GM21825 (cell line): ENCODE results near the gene ARHGAP42.
"Not testable (repeated sequence)": the region's sequence is repeated elsewhere in the genome, so short reads cannot be mapped to it uniquely, and the experiment has no call there.

Experiments
- ATAC-seq: cut with Tn5 transposase; IDR thresholded peaks from one replicate; pipeline ENCODE4 v1.9.1; 2021; ENCODE audit warnings: mild to moderate bottlenecking, moderate library complexity; ENCODE audit not compliant: unreplicated experiment

The ARHGAP42 gene

DNA sequence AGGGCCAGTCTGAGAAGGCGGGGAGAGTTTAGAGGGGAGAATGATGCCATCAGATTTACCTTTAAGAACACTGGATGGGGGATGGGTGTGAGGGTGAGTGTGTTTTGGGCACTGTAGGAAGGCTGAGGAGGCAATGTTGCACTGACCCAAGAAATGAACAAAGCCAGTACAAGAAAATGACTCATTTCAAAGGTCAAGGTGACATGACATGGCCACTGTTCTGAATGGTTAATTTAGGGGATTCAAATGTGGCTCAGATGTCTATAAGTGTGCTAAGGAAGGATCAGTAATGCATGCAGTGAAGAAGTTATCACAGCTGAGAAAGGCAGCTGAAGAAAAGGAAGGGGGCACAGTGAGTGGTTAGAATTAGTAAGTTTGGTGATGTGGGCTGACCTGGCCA, 312.7 kb downstream of the ARHGAP42 start:
- no peak for ATAC-seq

DNA sequence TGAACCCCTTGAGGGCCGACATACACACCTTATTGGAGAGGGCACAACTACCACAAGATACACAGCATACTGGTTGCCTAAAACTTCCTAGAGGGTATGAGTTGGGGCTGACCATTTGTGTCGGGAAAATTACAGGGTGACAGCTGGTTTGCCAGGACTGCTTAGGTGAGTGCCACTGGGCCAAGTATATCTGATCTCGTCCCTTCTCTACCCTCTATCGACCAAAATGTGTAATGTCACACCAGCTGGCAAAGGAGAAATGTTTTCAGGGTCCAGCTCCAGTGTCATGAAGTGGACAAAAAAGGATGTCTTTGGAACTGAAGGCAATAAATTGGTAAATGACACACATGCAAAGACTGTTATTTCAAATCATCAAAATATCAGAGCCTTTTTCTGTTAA, 316.4 kb downstream of the ARHGAP42 start:
- no peak for ATAC-seq

DNA sequence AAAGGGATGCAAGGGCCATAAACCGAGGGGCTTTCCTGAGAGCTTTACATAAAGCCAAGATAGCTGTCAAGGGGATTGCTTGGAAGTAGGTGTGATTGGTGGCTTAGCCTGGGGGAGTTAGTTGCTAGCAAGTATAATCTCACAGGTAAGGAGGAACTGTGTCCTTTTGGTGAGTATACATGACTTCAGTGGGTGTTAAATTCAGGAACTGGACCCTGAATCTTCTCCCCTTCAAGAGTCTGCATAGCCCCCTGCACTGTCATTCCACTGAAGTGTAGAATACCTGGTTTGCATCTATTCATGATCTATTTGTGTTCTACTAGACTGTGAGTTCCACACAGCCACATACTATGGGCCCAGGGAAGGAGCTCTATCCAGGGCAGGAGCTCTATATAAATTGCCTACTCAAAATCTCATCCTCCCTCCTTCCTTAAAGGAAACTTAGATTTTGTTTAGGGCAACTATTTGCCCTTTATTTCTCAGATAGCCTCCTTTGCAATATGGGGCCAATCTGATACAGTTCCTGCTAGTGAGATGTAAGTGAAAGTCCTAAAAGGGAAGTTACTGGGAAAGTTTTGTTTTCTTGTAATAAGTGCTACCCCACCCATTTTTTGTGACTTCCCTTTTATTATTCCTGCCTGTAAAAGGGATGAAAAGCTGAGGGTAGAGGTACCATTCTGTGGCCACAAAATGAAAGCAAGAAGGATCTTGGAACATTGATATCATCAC, 322.0 kb downstream of the ARHGAP42 start:
- no peak for ATAC-seq

DNA sequence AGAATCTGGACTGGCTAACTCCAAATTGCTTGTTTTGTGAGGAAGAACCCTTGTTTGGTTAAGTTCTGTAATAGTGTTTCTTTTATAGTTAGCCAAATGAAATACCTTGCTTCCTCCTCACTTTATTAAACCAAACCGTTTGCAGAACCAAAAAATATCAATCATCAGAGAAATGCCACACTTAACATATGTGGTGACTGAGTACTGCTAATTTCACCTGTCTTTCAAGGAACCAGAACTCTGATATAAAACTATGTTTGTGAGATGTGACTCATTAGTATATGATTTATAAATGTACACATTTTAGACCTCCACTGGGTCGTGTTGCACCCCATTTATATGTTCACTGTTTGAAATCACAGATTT, 322.6 kb downstream of the ARHGAP42 start:
- no peak for ATAC-seq

DNA sequence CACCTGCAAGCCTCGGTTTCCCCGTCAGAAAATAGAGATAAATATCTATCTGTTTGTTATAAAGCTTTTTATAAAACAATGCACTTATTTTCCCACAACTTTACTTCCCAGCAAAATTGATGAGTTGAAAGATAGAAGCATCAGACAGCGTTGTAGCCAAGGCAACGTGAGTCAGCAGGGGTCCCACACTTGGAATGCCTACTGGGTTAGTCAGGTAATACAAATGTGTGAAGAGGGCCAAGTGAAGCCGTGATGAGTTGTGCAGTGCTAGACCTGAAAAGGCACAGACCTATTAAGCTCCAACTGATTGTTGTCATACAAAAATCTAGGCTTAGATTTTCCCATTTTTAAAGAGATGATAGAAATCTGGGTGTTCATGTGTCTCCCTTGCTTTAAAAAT, 323.8 kb downstream of the ARHGAP42 start:
- no peak for ATAC-seq

DNA sequence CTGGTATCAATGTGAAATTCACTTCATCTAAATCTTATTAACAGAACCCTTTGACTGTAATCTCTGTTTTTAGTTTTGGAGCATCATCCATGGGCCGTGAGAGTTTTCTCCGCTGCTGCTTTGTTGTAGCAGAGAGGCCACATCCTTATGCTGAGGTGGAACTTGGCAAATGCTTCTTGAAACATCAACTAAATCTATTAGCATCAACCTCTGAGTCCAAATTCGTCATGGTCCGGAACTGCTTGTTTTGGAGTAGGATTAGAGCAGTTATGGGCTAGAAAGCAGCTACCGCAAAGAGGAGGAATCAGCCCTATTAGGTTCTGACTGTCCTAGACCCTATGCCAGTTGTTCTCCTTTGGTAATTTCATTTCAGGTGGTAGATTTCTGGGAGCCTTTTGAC, 324.8 kb downstream of the ARHGAP42 start:
- no peak for ATAC-seq

DNA sequence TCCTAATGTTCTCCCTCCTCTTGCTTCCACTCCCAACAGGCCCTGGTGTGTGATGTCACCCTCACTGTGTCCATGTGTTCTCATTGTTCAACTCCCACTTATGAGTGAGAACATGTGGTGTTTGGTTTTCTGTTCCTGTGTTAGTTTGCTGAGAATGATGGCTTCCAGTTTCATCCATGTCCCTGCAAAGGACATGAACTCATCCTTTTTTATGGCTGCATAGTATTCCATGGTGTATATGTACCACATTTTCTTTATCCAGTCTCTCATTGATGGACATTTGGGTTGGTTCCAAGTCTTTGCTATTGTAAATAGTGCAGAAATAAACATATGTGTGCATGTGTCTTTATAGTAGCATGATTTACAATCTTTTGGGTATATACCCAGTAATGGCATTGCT, 326.6 kb downstream of the ARHGAP42 start:
- not testable (repeated sequence) for ATAC-seq

DNA sequence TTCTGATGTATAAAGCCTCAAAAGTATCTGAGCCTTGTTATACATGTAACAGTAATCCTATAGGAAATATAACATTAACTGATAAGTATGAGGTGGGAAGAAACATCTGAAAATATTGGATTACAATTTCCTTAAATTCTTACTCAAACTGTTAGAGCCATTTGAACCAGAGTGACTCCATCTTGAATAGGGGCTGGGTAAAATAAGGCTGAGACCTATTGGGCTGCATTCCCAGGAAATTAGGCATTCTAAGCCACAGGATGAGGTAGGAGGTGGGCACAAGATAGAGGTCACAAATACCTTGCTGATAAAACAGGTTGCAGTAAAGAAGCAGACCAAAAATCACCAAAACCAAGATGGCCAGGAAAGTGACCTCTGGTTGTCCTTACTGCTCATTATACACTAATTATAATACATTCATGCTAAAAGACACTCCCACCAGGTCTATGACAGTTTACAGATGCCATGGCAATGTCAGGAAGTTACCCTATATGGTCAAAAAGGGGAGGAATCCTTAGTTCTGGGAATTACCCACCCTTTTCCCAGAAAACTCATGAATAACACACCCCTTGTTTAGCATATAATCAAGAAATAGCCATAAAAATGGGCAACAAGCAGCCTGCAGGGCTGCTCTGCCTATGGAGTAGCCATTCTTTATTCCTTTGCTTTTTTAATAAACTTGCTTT, 327.7 kb downstream of the ARHGAP42 start:
- no peak for ATAC-seq

DNA sequence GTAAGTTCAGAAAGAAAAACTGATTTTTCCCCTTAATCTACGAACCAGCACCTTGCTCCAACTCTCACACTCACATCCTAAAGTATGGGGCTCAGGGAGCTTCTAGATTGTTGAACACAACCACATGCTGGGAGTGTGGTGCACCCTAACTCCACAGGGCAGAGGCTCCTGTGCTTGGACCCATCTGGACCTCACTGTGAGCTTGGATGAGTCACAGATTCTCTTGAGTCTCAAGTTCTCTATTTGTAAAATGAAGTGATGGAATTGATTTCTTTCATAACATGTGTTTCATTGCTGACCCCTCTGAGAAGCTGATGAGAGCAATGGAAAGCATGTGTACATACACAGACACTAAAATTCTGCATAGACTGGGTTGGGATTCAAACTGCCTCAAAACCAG, 332.8 kb downstream of the ARHGAP42 start:
- ATAC-seq, result no peak

DNA sequence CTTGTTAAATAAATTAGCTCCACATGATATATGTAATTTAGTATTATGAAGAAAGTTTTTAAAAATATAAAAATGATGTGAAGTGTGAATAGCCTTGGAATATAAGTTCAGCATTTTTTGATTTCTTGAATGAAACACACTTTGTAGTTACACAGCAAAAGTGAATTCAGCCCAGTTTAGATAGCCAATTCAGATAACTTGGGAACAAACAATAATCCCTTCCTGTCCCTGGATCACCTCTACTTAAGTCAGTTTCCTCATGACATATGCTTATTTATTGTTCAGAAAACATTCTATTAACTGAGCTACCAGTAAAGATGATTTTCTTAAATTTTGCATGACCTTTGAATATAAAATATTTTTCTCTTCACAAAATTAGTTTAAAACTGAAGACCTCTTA, 335.2 kb downstream of the ARHGAP42 start:
- ATAC-seq, result no peak

DNA sequence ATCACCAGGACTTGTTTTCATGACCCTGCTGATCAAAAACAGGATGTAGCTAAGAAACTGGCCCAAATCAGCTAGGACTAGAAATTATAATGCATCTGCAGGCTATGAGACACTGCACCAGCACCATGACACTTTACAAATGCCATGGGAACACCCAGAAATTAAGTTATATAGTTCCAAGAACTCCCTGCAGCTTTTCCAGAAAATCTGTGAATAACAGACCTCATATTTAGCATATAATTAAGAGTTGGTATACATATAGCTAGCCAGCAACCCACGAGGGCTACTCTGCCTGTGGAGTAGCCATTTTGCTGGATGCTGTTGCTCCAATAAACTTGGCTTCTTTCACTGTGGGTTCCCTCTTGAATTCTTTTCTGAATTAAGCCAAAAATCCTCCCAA, 341.6 kb downstream of the ARHGAP42 start:
- ATAC-seq, result no peak

DNA sequence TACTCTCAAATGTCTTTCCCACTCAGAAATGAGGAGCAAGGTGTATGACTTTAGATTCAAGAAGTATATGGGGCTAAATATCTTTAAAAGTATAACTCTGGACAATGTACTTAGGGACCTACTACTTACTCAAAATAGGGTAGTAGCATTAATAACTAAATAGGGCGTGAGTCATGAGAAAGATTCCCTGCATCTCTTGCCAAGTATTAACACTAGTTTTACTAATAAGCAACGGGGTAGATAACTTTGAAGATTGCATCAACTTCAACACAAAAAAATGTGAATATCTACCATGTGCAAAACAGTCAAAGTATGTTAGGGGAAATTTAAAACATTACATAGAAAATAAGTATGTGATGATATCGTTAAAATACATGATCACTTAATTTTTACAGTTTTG, 342.9 kb downstream of the ARHGAP42 start:
- no peak for ATAC-seq

DNA sequence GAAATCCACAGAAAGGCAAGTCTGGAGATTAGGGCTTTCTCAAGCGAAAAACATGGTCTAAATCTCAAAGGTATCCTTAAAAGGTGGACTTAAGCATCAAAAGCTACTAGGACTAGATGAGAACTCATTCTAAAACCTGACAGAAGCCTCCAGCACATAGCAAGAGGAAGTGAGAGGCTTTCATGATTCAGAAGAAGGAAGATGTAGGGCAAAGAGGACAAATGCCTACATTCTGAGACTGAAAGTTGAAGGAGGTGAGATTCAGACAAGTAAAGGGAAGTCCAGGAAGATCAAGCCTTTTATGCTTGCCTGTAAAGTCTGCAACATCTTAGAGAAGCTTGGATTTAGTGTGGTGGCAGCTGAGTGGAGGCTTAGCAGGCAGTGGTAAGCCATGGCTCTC, 343.6 kb downstream of the ARHGAP42 start:
- ATAC-seq, result no peak

DNA sequence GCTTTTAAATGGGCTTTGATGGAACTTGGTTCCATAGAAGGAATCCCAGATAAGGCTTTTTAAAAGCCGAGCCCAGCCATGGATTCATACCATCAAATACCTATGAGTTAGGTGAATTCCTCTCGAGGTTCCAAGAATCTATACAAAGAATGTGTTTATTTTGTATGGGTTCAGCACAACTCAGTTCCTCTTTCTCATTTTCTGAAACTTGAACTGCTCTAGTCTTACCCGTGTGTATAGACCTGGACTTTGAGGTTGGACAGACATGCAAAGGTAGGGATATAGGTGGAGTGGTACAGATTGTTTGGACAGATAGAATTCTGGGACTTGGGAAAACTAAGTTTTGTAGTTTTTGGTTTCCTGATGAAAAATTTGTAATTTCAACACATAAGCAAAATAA, 344.6 kb downstream of the ARHGAP42 start:
- ATAC-seq, result no peak

DNA sequence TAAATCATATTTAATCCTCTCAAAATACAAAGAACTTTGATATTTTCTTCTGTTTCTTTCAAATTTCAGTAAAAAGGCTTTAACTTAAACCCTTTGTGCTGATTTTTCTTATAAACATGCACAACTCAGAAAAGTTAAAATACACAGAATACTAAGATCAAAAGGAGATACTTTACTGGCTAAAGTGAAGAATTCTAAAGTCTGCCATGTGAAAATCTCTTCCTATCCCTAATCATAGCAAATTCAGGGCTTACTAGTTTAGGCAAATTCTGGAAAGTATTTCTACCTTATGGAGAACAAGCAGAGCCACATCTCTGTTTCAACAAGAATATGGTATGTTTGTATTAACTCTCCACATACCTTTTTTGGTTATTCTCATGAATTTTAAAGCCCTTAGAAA, 345.9 kb downstream of the ARHGAP42 start:
- no peak for ATAC-seq

DNA sequence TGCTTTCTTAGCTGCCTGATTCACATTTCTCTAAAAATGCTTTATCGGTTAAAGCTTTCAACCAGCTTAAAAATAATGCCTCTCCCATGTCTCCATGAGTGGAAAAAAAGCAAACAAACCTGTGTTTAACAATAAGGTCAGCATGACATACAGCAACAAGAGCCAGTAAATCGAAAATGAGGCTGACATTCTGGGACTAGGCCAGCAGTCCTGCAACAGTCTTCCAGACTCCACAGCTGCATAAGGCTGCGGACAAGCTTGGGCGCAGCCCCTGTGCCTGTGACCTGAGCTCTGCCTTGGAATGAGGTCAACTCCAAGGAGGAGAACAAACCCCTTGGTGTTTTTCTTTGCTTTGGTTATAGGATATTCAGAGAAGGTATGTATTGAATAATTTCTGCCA, 347.0 kb downstream of the ARHGAP42 start:
- ATAC-seq, result no peak

DNA sequence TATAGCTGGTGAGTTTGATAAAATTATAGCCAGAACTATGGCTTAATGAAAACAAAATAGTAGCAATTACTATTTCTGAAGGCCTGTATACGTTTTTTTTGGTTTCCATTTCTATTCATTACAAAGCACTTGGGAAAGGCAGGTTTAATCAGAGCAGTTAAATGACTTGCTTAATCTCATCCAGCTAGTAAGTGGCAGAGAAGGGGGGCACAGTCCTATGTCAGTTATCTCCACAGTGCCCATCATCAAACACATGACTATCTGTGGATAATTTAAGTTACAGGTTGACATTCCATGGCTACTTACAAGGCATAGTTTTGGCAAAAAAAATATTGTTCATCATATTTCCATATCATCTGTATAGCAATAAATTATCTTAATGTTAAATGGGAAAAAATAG, 348.8 kb downstream of the ARHGAP42 start:
- no peak for ATAC-seq
